Embryonic facial prominence (tissue), 1 donor: ENCODE results near the gene ZNF285.
"Not testable (repeated sequence)": the region's sequence is repeated elsewhere in the genome, so short reads cannot be mapped to it uniquely, and the experiment has no call there.

Experiments
- DNase-seq: peaks from one replicate; pipeline ENCODE4 v3.0.0-alpha.2; 2016; ENCODE audit errors: extremely low spot score

Gene ZNF285

GRCh38 chr19:44401139-44402115 lies at the start of gene ZNF285:
TSS of gene ZNF285 (minus strand) at chr19:44401608. CDS start at chr19:44397213, 4,395 bp downstream.
- peak; percentile 77 for DNase-seq

GRCh38 chr19:44447916-44448674 lies 46.7 kb upstream of the ZNF285 start, which contains the start of gene ZNF229:
TSS of gene ZNF229 (minus strand) at chr19:44448472. CDS start at chr19:44442847, 5,625 bp downstream.
- peak; percentile 89 for DNase-seq

GRCh38 chr19:44438441-44438840 lies 37.0 kb upstream of the ZNF285 start:
- DNase-seq = no peak

- no peak for DNase-seq
Observed at GRCh38 chr19:44435441-44435840, 34.0 kb upstream of the ZNF285 start.

- DNase-seq = no peak
Observed at GRCh38 chr19:44430956-44431355, 29.5 kb upstream of the ZNF285 start.

GRCh38 chr19:44415553-44415952 lies 14.1 kb upstream of the ZNF285 start:
- not testable (repeated sequence) for DNase-seq

- DNase-seq = not testable (repeated sequence)
Observed at GRCh38 chr19:44389268-44389667, 12.1 kb downstream of the ZNF285 start.

- no peak for DNase-seq
Observed at GRCh38 chr19:44374789-44375188, 26.6 kb downstream of the ZNF285 start.

- DNase-seq = no peak
Observed at GRCh38 chr19:44371815-44372480, 29.5 kb downstream of the ZNF285 start.

GRCh38 chr19:44367024-44367423 lies 34.4 kb downstream of the ZNF285 start:
- no peak for DNase-seq

- peak; percentile 88 for DNase-seq
Observed at GRCh38 chr19:44356383-44357111, 44.9 kb downstream of the ZNF285 start, which contains the start of gene ZNF112. TSS of gene ZNF112 (minus strand) at chr19:44356680. CDS start at chr19:44340539, 16,141 bp downstream.

GRCh38 chr19:44346556-44346955 lies 54.9 kb downstream of the ZNF285 start:
- DNase-seq = no peak

GRCh38 chr19:44345959-44346358 lies 55.4 kb downstream of the ZNF285 start:
- no peak for DNase-seq

- DNase-seq = no peak
Observed at GRCh38 chr19:44344255-44344654, 57.2 kb downstream of the ZNF285 start.

- no peak for DNase-seq
Observed at GRCh38 chr19:44341794-44342193, 59.6 kb downstream of the ZNF285 start.

- not testable (repeated sequence) for DNase-seq
Observed at GRCh38 chr19:44334639-44335038, 66.8 kb downstream of the ZNF285 start.
